ENCODE results near the gene ASAP3. TPM values are rescaled to one million over a fixed set of nuclear protein-coding genes. Genes with fewer than 3 reads are reported as not detected.

ASAP3 gene
- total RNA-seq, 2 donors from 2014 or later = 33.9 to 47.1 TPM

DNA sequence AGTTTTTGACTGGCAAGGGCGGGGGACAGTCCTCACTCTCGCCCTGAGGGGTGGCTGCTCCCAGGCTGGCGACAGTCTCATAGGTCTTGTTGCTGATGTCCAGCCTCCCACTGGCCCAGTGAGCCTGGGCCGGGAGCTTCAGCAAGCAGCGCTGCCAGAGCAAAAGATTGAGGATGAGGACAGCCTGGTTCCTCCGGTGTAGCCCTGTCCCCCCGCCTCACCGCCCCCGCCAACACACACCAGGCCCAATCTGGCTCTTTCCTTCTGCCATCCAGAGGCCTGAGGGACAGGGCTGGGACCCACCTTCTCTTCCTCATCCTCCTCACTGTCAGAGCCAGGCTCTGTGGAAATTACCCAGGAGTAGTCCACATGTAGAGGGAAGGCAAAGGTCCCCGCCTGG lies 50.9 kb downstream of the ASAP3 start:
- intact Hi-C loops (cut with DNase I, micrococcal nuclease) = no loop called here
- no peak for ATAC-seq
- DNase-seq = no peak

GRCh38 chr1:23431431-23431830 lies 52.5 kb downstream of the ASAP3 start:
- DNase-seq (no peak), ATAC-seq (no peak)
- intact Hi-C loops (cut with DNase I, micrococcal nuclease) = no loop called here

DNA sequence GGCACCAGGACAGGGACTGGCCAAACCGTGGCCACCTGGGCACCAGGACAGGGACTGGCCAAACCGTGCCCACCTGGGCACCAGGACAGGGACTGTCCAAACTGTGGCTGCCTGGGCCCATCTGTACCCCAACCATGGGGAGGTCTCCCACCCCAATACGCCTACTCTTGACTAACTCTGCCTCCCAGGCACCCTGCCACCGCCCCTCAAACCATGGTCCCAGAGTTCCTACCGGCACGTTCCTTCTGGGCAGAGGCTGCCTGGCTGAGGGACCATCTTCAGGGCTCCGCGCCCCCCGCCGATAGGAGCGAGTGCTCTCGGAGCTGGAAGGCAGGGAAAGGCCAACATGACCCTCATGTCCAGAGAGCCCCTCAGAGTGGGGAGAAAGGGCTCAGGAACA lies 53.2 kb downstream of the ASAP3 start:
- DNase-seq (no peak), ATAC-seq (no peak)
- intact Hi-C loops (cut with DNase I, micrococcal nuclease) = no loop called here

GRCh38 chr1:23428136-23428905 lies 55.7 kb downstream of the ASAP3 start:
- DNase-seq (no peak), ATAC-seq (no peak)
- intact Hi-C loops (cut with DNase I, micrococcal nuclease) = no loop called here

DNA sequence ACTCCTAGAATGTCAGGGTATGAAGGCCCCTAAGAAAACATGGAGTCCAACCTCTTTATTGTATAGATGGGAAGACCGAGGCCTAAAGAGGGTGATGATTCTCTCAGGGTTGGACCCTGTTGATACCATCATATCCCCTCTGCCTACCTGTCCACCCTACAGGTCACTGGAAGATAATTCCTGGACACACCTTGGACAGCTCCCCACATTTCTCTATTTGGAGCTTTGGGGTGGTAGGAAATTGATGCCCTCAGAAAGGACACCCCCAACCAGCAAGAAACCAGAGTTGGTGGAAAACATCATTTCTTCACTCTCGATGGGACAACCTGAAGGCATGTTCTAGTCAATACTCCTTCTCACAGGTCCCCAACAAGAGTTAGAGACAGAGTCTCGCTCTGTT lies 56.4 kb downstream of the ASAP3 start:
- intact Hi-C loops (cut with DNase I, micrococcal nuclease) = no loop called here
- no peak for DNase-seq
- no peak for ATAC-seq

GRCh38 chr1:23426828-23427227 lies 57.2 kb downstream of the ASAP3 start:
- DNase-seq (peak in 1 of 2 donors; percentile 35), ATAC-seq (no peak)
- intact Hi-C loops (cut with DNase I, micrococcal nuclease) = no loop called here

GRCh38 chr1:23425193-23425494 lies 58.8 kb downstream of the ASAP3 start:
- DNase-seq (no peak), ATAC-seq (no peak)
- intact Hi-C loops (cut with DNase I, micrococcal nuclease) = no loop called here

GRCh38 chr1:23424293-23425192 lies 59.4 kb downstream of the ASAP3 start, which contains the start of gene TCEA3:
Gene TCEA3, minus strand, starts transcription at chr1:23424748. Its CDS starts 115 bp downstream, at chr1:23424633.
- DNase-seq (peak; percentile 70 to 80), ATAC-seq (peak; percentile 60)
- intact Hi-C loops (cut with DNase I, micrococcal nuclease) = no loop called here

DNA sequence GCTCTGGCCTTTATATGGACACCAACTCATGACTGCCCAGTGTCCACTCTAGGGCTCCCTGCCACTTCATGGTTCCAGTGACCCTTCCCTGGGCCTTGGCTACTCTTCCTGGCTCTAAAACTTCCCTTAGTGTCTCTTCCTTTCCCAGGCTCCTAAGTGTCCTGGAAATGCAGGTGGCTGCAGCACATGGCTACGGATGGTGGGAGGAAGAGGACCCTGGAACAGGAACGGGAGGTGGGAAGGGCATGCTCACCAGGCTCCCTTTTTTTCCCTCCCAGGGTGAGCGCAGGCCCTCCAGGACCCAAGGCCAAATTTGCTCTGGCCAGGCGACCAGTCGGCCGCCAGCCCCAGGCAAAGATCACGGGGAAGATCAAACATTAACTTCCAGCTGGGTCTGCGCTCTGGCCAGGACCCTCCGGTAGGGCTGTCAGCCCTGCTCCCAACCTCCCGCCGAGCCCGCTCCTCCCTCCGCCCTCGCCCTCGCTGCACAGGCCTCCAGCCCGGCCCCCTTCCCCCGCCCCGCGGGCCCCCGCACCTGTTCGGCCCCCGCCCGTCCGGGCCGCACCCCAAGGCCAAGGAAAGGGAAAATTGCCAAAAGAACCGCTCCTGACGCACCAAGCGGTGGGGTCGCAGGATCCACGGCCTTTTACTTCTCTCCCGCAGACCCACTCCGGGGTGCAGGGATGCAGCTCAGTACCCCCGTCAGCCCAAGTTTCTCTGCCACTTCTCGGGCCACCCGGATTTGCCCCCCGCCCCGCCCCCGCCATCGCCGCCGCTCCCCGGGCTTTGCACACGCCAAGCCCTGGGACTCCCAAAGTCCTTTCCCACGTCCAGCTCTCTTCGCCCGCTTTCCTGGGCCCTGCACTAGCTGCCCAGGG lies 60.3 kb downstream of the ASAP3 start:
- DNase-seq (peak; percentile 84 to 88), ATAC-seq (peak; percentile 69)
- intact Hi-C loops (cut with DNase I, micrococcal nuclease) = no loop called here

DNA sequence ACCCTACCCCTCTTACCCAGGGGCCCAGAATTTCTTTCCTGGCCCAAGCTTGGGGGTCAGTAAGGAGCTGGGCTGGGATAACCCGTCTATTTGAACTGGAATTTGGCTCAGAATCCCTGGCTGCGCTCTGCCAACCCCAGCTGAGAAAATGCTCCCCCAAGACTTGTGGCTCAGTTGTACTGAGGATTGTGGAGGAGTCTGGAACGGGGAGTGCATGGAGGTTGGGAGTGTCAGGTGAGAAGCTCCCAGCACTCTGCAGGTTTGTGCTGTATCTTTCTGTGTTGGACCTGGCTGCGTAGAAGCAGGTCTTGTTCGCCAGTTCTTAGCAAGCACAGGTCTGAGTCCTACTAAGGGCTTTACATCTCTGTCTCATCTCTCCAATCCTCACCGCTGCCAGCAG lies 61.0 kb downstream of the ASAP3 start:
- peak; percentile 9 for ATAC-seq
- peak in 1 of 2 donors; percentile 34 for DNase-seq
- intact Hi-C loops (cut with DNase I, micrococcal nuclease) = no loop called here

- intact Hi-C loops (cut with DNase I, micrococcal nuclease) = no loop called here
- peak; percentile 65 for ATAC-seq
- peak; percentile 93 to 94 for DNase-seq
Measured at GRCh38 chr1:23422241-23422877, 61.6 kb downstream of the ASAP3 start.

DNA sequence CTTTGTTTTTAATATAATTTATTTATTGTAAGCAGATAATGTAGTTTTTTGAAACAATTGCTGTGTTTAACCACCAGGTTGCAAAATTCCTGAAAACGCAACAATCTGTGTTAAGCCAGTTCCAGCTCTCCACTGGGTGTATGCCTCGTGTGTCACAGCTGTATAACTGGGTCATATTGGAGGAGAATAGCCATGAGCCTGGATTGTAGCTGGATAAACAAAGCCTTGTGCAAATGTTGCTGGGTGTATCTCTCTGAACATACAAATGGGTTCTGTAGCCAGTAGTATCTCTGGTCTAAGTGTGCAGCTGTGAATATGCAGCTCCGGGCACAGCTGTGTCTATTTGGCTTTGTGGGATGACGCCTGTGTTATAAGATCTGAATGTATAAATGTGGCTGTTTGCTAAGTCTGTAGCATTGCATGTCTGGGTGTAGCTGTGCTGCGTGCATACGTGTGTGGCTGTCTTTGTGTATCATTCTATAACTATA lies 62.2 kb downstream of the ASAP3 start:
- DNase-seq (peak in 1 of 2 donors; percentile 30), ATAC-seq (peak; percentile 48)
- intact Hi-C loops (cut with DNase I, micrococcal nuclease) = no loop called here

DNA sequence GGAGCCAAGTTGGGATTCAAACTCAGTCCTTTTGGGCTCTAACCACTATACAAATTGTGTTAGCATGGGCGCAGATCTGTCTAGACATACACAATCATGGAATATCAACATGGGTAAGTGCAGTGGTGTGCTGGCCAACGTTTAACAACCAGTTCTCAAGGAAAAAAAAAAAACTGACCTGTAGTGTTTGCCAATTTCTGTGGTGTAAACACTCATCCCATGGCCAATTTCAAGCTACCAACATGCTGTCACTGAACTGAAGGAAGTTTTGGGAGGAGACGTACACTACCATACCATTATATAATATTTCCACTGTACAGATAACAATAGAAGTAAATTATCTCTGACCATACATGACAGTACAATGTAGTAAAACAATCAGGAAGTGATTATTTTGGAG lies 62.6 kb downstream of the ASAP3 start:
- no peak for ATAC-seq
- intact Hi-C loops (cut with DNase I, micrococcal nuclease) = no loop called here

GRCh38 chr1:23420778-23421177 lies 63.2 kb downstream of the ASAP3 start:
- intact Hi-C loops (cut with DNase I, micrococcal nuclease) = no loop called here
- ATAC-seq (no peak), DNase-seq (no peak)

More for the DNA sequence above, 62.6 kb downstream of the ASAP3 start:
- DNase-seq = no peak

GRCh38 chr1:23419180-23419579 lies 64.8 kb downstream of the ASAP3 start:
- DNase-seq (no peak), ATAC-seq (no peak)

DNA sequence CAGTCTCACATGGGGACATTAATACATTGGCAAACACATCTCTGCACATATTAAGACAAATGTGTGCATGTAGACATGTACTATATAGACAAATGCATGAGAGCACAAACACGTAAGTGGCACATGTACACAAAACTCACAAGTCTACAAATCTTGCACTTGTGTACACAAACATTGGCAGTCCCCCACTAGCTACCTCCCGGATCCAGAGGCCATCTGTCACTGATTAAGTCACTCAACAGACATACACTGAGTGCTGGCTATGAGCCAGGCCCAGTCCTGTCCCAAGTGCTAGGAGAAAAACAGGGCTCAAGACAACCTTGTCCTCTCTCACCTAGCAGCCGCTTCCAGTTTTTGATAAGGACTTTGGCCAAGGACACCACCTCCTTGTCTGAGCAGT lies 66.4 kb downstream of the ASAP3 start:
- DNase-seq (peak in 1 of 2 donors; percentile 55), ATAC-seq (no peak)

More at GRCh38 chr1:23419180-23419579, 64.8 kb downstream of the ASAP3 start:
- intact Hi-C loops (cut with DNase I, micrococcal nuclease) = no loop called here

GRCh38 chr1:23416964-23417363 lies 67.0 kb downstream of the ASAP3 start:
- ATAC-seq (no peak), DNase-seq (no peak)
- intact Hi-C loops (cut with DNase I, micrococcal nuclease) = no loop called here

More for the DNA sequence above, 66.4 kb downstream of the ASAP3 start:
- intact Hi-C loops (cut with DNase I, micrococcal nuclease) = no loop called here

DNA sequence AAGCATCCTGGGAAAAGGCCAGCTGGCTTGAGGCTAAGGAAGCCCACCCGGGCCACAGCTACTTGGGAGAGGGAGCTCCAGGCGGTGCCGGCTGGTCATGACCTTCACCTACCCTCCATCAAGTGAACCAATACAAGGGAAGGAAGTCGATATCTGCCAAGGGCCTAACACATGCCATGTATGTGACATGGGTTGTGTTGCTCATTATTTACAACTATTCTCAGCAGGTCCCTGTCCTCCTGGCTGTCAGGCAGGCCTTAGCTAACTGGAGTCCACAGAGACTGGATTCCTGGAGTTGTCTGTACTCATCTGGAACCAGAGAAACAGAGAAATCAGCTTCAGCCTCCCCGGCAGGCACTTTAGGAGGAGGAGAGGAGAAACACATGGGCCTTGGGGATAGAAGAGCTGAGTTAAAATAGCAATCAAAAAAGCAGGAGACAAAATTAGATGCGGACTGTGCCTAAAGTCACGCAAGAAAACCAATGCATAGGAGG lies 75.1 kb downstream of the ASAP3 start:
- ATAC-seq = no peak
- intact Hi-C loops (cut with DNase I, micrococcal nuclease) = no loop called here
- DNase-seq = no peak
